ENCODE results near the gene KRT1. TPM values are rescaled to one million over a fixed set of nuclear protein-coding genes. Genes with fewer than 3 reads are reported as not detected.

KRT1 gene
- total and polyA plus RNA-seq, 10 of the 15 experiments (the other 5 are each of a cell fraction or from before 2014, with no cell fraction given) = not detected

GRCh38 chr12:52683575-52684300, 3.5 kb upstream of the KRT1 start:
- no peak overlapping the region for H2AFZ ChIP-seq (ENCODE audit: control insufficient read depth, low read depth, low read length)
- ATAC-seq (no peak), FAIRE-seq (no peak), DNase-seq (ENCODE audit: low read depth, low spot score) (no peak)
- no peaks in the 10 kb centered on the region for H3K9me3 ChIP-seq (replicated peaks; ENCODE audit: control insufficient read depth, insufficient read depth, low read length)
- BruUV-seq (replicated peaks) = no TSS peak
- WGBS (ENCODE audit: insufficient coverage, insufficient replicate concordance, low lambda C conversion rate, missing lambda C conversion rate) = 33% methylated on average over 12 of the region's 12 CpGs
- ChIA-PET SMC1A (ENCODE audit: uncharacterized antibody, unreplicated experiment) (no interaction called here), RAD21 (ENCODE audit: unreplicated experiment) (no interaction called here), CTCF (no interaction called here), POLR2A (interaction anchor here (0.6 kb wide), 1 partner anchor 1130 kb away, joined by 4 read pairs; no protein-coding TSS in a partner anchor)
- intact Hi-C loops (cut with micrococcal nuclease; ENCODE audit: unreplicated experiment) (no loop called here), in situ Hi-C loops (cut with MboI) (no loop called here)
- H3K4me2 ChIP-seq (ENCODE audit: control insufficient read depth, insufficient read depth) = no peak overlapping the region
- no peaks in the 10 kb centered on the region for H3K79me2 ChIP-seq (ENCODE audit: control insufficient read depth, insufficient read depth, low read length)
- H3K9ac ChIP-seq (ENCODE audit: control insufficient read depth, insufficient read depth, low read length) = no peak overlapping the region
- peaks cover 4 to 9% of the 10 kb centered on the region in 2 experiments for H3K27me3 ChIP-seq (replicated peaks in 1 of 2; ENCODE audit: control insufficient read depth in 2 of 2, insufficient read depth in 2 of 2, low read length in 1 of 2)
- no peak overlapping the region for H3K4me3 ChIP-seq
- no peaks in the 10 kb centered on the region for H3K4me1 ChIP-seq (ENCODE audit: control insufficient read depth, insufficient read depth, low read length)
- peaks cover 4% of the 10 kb centered on the region; the same call in 1 of the 2 replicates for H4K20me1 ChIP-seq (ENCODE audit: control insufficient read depth, insufficient read depth)
- H3K36me3 ChIP-seq (ENCODE audit: control insufficient read depth in 2 of 2, insufficient read depth in 2 of 2, low read length in 1 of 2) = no peaks in the 10 kb centered on the region
- TF ChIP-seq ZNF622 (IDR thresholded peaks at IDR 0.05) (no peak), ZNF217 (IDR thresholded peaks at IDR 0.05) (no peak), JUND (IDR thresholded peaks at IDR 0.05; ENCODE audit: low read depth, low read length) (no peak), TAF1 (IDR thresholded peaks at IDR 0.05; ENCODE audit: borderline replicate concordance, low read depth, low read length) (no peak), RAD21 (IDR thresholded peaks at IDR 0.05; ENCODE audit: insufficient read depth, low read depth, low read length) (no peak)
- TF ChIP-seq, protein P1, sequence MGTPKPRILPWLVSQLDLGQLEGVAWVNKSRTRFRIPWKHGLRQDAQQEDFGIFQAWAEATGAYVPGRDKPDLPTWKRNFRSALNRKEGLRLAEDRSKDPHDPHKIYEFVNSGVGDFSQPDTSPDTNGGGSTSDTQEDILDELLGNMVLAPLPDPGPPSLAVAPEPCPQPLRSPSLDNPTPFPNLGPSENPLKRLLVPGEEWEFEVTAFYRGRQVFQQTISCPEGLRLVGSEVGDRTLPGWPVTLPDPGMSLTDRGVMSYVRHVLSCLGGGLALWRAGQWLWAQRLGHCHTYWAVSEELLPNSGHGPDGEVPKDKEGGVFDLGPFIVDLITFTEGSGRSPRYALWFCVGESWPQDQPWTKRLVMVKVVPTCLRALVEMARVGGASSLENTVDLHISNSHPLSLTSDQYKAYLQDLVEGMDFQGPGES (IDR thresholded peaks at IDR 0.05) = no peak
- H3K27ac ChIP-seq (ENCODE audit: control insufficient read depth, insufficient read depth) = no peak overlapping the region

Data from GM12878 (cell line).